A673 (cell line): ENCODE data around the gene ABCA13. TPM values are rescaled to one million over a fixed set of nuclear protein-coding genes. Genes with fewer than 3 reads are reported as not detected.

Experiments used
- BruUV-seq: library from RNA; stranded (reverse); fragments of 400-500 nt; replicated peaks from 2 replicates; lab custom pipeline; 2021; lab: Mats Ljungman, UMichigan
- CTCF ChIA-PET: fragments of 300-600 bp; sonication (Branson Sonifier 250); formaldehyde crosslinking; loops from one replicate; lab custom pipeline; 2022; ENCODE audit warnings: antibody characterized with exemption; lab: Charles Lee
- POLR2A ChIA-PET: fragments of 300-600 bp; sonication (Branson Sonifier 250); formaldehyde crosslinking; loops from one replicate; lab custom pipeline; 2022; ENCODE audit warnings: antibody characterized with exemption; ENCODE audit not compliant: low non-redundant PET; lab: Charles Lee
- DNase-seq: peaks from one replicate; pipeline ENCODE4 v3.0.0-alpha.2; 2015; ENCODE audit warnings: low spot score
- H3K27ac ChIP-seq: fragments of 200-600 bp; sonication (generic); 2 replicates; pipeline ENCODE4 v1.5.1; 2016; ENCODE audit warnings: mixed run types, low read depth, mild to moderate bottlenecking, mixed read lengths, antibody characterized with exemption, low read length; ENCODE audit not compliant: poor library complexity, severe bottlenecking
- H3K27me3 ChIP-seq: fragments of 200-600 bp; sonication (generic); replicated peaks from 2 replicates; pipeline ENCODE4 v1.6.1; 2017; ENCODE audit warnings: mixed run types, low read depth, mild to moderate bottlenecking, mixed read lengths, antibody characterized with exemption, low read length; ENCODE audit not compliant: insufficient read depth, poor library complexity
- H3K36me3 ChIP-seq: fragments of 200-600 bp; sonication (generic); 2 replicates; pipeline ENCODE4 v1.6.1; 2016; ENCODE audit warnings: mixed run types, mild to moderate bottlenecking, mixed read lengths, antibody characterized with exemption, low read length; ENCODE audit not compliant: insufficient read depth, poor library complexity, severe bottlenecking
- H3K4me1 ChIP-seq: fragments of 200-600 bp; sonication (generic); 2 replicates; pipeline ENCODE4 v1.6.1; 2017; ENCODE audit warnings: mixed run types, mild to moderate bottlenecking, mixed read lengths, antibody characterized with exemption, low read length; ENCODE audit not compliant: insufficient read depth, poor library complexity, severe bottlenecking
- H3K4me3 ChIP-seq: fragments of 200-600 bp; sonication (generic); 2 replicates; pipeline ENCODE4 v1.5.1; 2016; ENCODE audit warnings: low read depth, mixed run types, mild to moderate bottlenecking, mixed read lengths, low read length; ENCODE audit not compliant: poor library complexity, severe bottlenecking
- H3K9me3 ChIP-seq: fragments of 200-600 bp; sonication (generic); 2 replicates; pipeline ENCODE4 v1.6.1; 2016; ENCODE audit warnings: mixed run types, low read depth, mild to moderate bottlenecking, mixed read lengths, antibody characterized with exemption, low read length; ENCODE audit not compliant: poor library complexity, severe bottlenecking
- EZH2 ChIP-seq: fragments of 200-600 bp; sonication (generic); IDR thresholded peaks from 2 replicates; pipeline ENCODE4 v1.6.1; 2017; ENCODE audit warnings: borderline replicate concordance, low read depth, mild to moderate bottlenecking, mixed read lengths, antibody characterized with exemption, low read length; ENCODE audit not compliant: poor library complexity, severe bottlenecking
- intact Hi-C: fragments of 100-400 bp; cut with micrococcal nuclease; formaldehyde crosslinking; loops from one replicate; pipeline ENCODE4 v1.10.0; 2022; ENCODE audit not compliant: unreplicated experiment
- total RNA-seq: library from RNA; stranded (reverse); gene quantifications from 2 replicates; pipeline ENCODE4 v1.2.3, GENCODE V29; 2021
- TF ChIP-seq, protein P1 (sequence below): fragments of 300-800, 200-600 bp; sonication (generic); conservative IDR thresholded peaks from 2 replicates; pipeline ENCODE4 v1.5.1; 2017; ENCODE audit warnings: low read depth, mild to moderate bottlenecking, antibody characterized with exemption, low read length, moderate library complexity, mixed read lengths

The ABCA13 gene
- total RNA-seq, 1 experiment from 2014 or later: 15.6 TPM

DNA sequence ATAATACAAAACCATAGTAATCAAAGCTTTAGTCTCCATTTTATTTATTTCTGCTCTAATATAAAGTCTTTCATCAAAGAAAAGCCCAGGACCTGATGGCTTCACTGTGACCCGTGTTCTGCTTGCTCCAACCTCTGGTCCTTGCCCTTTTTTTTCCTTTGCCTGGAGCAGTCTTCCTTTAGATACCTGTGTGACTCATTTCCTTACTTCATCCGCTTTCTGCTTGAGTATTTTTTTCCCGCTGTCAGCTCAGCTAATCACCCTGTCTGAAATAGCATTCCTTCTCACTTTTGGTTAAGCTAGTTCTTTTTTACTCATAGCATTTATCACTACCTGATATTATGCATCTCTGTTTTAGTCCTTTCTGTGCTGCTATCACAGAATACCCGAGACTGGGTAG is 194.8 kb downstream of the ABCA13 start:
- H3K36me3 ChIP-seq: no peaks in the 10 kb centered on the region
- no peaks in the 10 kb centered on the region for H3K4me1 ChIP-seq
- DNase-seq: no peak
- H3K4me3 ChIP-seq: no peak overlapping the region
- no TSS peak for BruUV-seq
- H3K27ac ChIP-seq: no peak overlapping the region
- no peaks in the 10 kb centered on the region for H3K27me3 ChIP-seq
- H3K9me3 ChIP-seq: peaks cover 3% of the 10 kb centered on the region
- POLR2A ChIA-PET: no interaction called here
- intact Hi-C loops: no loop called here
- CTCF ChIA-PET: no interaction called here
- TF ChIP-seq EZH2: no peak
- TF ChIP-seq, protein P1, sequence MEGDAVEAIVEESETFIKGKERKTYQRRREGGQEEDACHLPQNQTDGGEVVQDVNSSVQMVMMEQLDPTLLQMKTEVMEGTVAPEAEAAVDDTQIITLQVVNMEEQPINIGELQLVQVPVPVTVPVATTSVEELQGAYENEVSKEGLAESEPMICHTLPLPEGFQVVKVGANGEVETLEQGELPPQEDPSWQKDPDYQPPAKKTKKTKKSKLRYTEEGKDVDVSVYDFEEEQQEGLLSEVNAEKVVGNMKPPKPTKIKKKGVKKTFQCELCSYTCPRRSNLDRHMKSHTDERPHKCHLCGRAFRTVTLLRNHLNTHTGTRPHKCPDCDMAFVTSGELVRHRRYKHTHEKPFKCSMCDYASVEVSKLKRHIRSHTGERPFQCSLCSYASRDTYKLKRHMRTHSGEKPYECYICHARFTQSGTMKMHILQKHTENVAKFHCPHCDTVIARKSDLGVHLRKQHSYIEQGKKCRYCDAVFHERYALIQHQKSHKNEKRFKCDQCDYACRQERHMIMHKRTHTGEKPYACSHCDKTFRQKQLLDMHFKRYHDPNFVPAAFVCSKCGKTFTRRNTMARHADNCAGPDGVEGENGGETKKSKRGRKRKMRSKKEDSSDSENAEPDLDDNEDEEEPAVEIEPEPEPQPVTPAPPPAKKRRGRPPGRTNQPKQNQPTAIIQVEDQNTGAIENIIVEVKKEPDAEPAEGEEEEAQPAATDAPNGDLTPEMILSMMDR: no peak

DNA sequence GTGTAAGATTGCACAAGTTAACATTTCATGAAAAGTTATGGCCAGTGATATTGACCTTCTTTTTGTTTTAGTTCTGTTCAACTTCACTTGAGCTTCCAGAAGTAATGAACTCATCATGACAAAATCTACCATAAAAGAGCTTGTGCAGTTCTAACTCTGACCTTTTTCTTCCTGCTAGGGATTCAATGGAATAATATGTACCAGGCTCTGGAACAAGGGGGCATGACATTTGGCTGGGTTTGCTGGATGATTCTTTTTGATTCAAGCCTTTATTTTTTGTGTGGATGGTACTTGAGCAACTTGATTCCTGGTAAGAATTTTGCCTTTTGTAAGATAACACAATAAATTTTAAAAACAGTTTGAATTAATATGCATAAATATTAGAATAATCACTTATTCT is 205.0 kb downstream of the ABCA13 start:
- no peaks in the 10 kb centered on the region for H3K4me1 ChIP-seq
- no peak for DNase-seq
- ChIA-PET CTCF (no interaction called here), POLR2A (no interaction called here)
- intact Hi-C loops: no loop called here
- H3K9me3 ChIP-seq: no peaks in the 10 kb centered on the region
- BruUV-seq: no TSS peak
- no peak overlapping the region for H3K4me3 ChIP-seq
- no peak for TF ChIP-seq EZH2
- TF ChIP-seq, protein P1: no peak
- H3K36me3 ChIP-seq: no peaks in the 10 kb centered on the region
- no peak overlapping the region for H3K27ac ChIP-seq
- H3K27me3 ChIP-seq: no peaks in the 10 kb centered on the region

DNA sequence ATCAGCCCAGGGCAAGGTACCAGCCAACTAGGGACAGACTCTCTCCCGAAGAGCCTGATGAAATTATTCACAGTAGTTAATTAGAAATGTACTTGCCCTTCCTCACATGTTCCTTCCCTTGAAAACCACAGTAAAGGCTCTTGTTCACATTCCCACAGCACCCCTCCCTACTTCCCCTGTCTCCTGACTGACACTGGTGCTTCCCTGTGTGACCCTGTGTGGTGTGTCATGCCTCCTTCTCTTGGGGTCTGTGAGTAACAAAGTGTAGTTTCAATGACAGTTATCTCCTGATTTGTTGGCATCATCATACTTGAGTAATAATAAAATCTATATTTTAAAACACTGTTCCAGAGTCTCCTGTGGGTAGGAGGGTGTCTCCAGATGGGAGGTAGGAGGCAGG is 209.7 kb downstream of the ABCA13 start:
- intact Hi-C loops: no loop called here
- H3K36me3 ChIP-seq: no peaks in the 10 kb centered on the region
- no peaks in the 10 kb centered on the region for H3K4me1 ChIP-seq
- TF ChIP-seq, protein P1: no peak
- no peak for TF ChIP-seq EZH2
- H3K4me3 ChIP-seq: no peak overlapping the region
- CTCF ChIA-PET: no interaction called here
- H3K9me3 ChIP-seq: no peaks in the 10 kb centered on the region
- H3K27ac ChIP-seq: no peak overlapping the region
- no peaks in the 10 kb centered on the region for H3K27me3 ChIP-seq
- POLR2A ChIA-PET: no interaction called here
- no peak for DNase-seq
- no TSS peak for BruUV-seq
